ENCODE measurements around the gene FAF1. TPM values are rescaled to one million over a fixed set of nuclear protein-coding genes. Genes with fewer than 3 reads are reported as not detected.
"Not testable (repeated sequence)": the region's sequence is repeated elsewhere in the genome, so short reads cannot be mapped to it uniquely, and the experiment has no call there.

FAF1 gene
- polyA plus RNA-seq, 4 donors: 57.7 to 72.1 (median 69.5) TPM

DNA sequence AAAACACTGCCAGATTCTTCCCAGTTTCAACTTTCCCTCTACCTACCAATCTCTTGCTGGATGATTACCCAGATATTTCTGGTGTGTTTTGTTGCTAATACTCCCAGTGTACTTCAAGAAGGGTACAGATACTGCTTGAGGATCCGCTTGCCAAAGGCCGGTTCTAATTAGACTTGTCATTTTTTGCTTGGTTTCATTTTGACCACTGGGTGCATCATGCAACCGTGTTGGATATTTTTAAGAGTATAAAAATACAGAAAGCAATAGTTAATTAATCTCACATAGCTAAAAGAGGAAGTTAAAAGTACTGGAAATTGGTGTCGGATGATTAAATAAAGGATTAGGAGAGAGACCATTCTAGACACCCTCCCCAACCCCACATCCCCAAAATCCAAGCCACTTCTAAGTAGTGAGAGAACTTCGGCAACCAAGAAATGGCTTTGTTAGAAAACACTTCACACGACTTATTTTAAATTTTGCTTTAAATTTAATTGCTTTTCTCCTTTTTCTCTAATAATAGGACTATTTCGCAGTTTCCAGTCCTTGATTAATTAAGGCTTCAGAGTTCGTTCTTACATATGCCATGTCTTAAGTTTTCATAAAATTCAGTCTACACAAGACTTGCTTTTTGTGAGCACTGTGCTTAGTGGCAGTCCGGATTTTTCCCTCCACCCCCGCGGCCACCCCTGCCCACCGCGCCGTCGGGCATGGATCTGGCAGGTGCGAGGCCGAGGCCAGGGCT, 7.5 kb upstream of the FAF1 start:
- DNase-seq (ENCODE audit: low read depth in 4 of 4, low spot score in 3 of 4): no peak

DNA sequence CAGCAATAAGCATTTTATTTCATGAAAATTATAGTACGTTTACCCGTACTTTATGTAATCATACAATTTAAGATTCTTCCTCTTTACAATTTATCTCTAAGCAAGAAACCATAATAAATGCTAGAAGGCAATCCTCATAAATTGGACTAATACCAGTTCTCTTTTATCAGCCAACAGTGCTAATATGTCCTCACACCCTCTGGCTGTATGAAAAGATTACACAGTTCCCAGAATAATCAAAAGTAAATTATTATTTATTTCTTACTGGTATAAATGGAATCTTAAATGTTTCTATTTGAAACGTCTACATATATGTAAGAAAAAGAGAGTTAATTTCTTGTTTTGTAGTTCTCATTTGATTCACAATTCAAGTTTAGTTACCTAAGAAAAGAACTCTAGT, 6.9 kb upstream of the FAF1 start:
- no peak for DNase-seq (ENCODE audit: low read depth in 4 of 4, low spot score in 3 of 4)

DNA sequence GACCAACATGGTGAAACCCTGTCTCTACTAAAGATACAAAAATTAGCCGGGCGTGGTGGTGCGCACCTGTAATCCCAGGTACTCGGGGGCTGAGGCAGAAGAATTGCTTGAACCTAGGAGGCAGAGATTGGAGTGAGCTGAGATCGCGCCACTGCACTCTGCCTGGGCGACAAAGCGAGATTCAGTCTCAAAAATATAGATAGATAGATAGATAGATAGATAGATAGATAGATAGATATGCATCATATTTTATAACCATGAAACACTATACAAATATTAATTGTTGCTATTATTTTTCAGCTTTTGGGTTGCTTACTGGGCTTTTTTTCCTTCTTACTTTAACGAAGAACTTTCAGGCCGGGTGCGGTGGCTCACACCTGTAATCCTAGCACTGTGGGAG, 4.8 kb upstream of the FAF1 start:
- no peak for DNase-seq (ENCODE audit: low read depth in 4 of 4, low spot score in 3 of 4)

DNA sequence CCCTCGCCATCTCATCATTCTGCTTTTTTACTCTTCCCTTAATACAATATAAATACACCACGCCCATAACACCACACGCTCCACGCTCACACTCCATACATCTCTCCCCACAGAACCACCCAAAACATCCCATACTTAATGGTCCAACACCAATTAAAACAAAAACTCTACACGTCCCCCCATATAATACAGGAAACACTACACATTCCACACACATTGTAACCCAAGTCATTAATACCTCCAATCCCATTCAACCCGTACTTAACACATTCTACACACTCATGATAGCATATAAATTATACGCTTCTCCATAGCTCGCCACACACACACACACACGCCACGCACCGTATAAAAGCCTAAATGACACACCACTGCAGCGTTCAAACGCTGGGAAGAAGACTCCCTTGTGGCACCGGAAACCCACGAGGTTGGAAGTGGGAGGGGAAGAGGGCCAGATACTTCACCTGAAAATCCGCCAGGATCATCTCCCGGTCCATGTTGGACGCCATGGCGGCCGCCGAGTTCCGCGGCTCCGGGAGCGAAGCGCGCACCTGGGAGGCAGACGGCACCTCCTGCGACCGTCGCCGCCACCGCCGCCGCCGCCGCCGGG, 659 bp downstream of the FAF1 start:
- DNase-seq (ENCODE audit: low read depth in 4 of 4, low spot score in 3 of 4): no peak

DNA sequence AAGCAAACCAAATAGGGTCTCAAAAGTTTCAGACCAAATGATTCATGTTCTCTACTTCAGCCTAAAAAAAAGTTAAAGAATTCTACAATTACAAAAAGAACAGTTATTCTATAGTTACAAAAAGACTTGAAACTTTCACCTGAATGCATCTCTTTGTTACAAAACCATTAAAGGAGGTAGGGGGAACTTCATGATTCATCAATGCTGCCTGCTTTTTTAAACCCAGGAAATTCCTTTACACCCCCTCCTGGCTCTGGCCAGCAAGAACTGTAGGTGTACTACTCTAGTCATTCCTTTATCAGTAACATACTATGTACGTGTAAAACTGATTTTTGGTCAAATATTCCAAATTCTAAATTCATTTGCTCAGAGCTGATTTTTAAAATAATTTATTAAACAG, 5.0 kb downstream of the FAF1 start:
- no peak for DNase-seq (ENCODE audit: low read depth in 4 of 4, low spot score in 3 of 4)

DNA sequence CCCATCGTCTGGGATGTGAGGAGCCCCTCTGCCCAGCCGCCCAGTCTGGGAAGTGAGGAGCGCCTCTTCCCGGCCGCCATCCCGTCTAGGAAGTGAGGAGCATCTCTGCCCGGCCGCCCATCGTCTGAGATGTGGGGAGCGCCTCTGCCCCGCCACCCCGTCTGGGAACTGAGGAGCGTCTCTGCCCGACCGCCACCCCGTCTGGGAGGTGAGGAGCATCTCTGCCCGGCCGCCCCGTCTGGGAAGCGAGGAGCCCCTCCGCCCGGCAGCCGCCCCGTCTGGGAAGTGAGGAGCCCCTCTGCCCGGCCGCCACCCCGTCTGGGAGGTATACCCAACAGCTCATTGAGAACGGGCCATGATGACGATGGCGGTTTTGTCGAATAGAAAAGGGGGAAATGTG, 7.5 kb downstream of the FAF1 start:
- DNase-seq (ENCODE audit: low read depth in 4 of 4, low spot score in 3 of 4): not testable (repeated sequence)

DNA sequence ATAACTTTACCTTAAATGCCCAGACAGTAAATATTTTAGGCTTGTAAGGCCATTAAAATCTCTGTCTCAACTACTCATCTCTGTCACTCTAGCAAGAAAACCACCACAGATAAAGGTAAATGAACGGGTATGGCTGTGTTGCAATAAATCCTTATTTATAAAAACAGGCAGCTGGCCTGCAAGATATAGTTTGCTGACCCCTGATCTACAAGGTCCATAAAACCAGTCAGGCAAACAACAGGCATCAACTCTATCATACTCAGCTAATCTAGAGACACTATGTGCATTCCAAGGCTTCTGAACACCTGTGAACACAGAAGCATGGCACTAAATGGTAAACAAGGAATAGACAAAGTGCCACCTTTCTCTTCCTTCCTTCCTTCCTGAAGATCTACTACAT, 9.7 kb downstream of the FAF1 start:
- DNase-seq (ENCODE audit: low read depth in 4 of 4, low spot score in 3 of 4): no peak

DNA sequence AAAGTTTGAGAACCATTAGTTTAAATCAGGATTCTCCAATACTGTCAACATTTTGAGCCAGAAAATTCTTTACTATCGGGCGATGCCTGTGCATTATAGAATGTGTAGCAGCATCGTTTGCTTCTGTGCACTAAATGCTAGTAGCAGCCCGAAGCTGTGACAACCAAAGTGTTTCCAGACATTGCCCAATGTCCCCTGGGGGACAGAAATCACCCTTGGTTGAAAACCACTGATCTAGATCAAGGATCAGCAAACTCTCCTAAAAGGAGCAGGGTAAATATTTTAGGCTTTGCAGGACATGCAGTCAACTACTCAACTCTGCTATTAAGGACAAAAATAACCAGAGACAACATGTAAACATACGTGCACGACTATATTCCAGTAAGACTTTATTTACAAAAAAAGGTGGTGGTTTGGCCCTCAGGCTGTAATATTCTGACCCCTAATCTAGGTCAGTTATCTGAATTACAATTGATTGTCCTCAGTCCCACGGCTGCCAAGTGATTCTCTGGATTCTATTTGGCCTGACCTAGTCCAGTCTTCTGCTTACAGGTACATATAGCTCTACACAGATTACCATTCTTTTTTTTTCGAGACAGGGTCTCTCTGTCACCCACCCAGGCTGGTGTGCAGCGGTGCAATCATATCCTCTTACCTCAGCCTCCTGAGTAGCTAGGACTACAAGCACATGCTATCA, 10.6 kb downstream of the FAF1 start:
- no peak for DNase-seq (ENCODE audit: low read depth in 4 of 4, low spot score in 3 of 4)

DNA sequence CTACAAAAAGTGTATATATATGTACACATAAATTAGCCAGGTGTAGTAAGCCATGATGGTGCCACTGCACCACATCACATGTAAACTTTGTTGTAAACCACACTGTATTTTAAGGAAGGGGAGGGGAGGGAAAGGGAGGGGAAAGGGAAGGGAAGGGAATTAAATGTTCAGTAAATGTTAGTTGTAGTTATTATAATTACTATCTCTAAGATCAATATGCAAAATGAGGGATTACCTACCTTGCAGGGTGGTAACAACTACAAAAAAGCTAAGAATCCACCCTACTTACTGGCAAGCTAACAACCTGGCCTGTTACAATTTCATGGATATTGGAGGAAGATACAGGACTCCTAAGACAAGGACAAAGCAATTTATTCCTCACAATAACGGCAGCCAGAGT, 17.7 kb downstream of the FAF1 start:
- no peak for DNase-seq (ENCODE audit: low read depth in 4 of 4, low spot score in 3 of 4)

DNA sequence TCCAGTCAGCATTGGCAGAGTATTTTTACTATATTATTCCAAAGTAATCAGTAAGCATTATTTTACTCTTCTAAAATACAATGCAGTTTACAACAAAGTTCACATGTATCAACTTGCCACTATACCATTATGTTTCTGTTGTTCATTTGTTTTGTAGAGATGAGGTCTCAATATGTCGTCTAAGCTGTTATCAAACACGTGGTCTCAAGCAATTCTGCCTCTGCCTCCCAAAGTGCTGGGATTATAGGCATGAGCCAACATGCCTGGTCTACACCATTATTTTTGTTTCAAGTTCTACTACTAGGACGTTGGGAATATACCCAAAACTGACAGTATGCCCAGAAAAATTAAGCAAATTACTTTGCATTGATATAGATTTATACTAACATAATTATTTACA, 19.8 kb downstream of the FAF1 start:
- DNase-seq (ENCODE audit: low read depth in 4 of 4, low spot score in 3 of 4): no peak

DNA sequence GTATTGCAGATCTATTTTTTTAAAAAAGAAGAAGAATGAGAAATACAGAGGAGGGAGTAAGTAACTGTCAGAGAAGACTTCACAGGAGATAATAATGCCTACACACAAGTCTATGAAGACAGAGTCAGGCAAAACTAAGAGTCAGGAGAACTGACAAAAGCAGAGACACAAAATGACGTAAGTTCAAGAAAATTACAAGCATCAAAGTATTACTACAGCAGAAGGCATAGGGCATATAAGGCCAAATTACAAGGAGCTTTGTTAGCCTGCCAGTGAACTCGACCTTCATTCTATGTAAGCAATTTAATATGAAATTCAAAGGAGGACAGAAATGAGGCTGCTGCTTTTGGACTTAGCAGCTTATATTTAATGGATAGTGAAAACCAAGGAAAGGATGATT, 23.7 kb downstream of the FAF1 start:
- no peak for DNase-seq (ENCODE audit: low read depth in 4 of 4, low spot score in 3 of 4)

DNA sequence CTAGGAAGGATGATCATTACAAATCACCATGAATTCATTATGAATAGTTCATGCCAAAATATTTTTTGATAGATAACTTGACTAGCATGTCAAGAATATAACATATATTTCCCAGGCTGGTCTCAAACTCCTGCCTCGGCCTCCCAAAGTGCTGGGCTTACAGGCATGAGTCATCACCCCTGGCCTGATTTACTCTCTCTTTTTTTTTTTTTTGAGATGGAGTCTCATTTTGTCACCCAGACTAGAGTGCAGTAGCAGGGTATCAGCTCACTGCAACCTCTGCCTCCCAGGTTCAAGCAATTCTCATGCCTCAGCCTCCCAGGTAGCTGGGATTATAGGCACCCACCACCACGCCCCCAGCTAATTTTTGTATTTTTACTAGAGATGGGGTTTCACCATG, 24.8 kb downstream of the FAF1 start:
- DNase-seq (ENCODE audit: low read depth in 4 of 4, low spot score in 3 of 4): not testable (repeated sequence)

DNA sequence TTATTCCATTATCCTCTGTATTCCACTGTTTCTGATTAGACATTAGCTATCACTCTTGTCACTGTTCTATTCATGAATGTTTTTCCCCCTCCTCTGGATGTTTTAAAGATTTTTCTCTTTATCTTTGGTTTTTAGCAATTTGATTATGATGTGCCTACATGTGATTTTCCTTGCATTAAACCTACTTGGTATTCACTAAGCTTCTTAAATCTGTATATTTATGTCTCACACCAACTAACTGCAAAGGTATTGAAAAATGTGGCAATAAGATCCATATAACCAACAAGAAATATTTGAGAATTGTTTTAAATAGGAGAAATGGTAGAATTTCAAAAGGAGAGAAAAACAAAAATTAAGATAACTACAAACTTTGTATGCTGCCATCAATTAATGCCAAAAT, 25.2 kb downstream of the FAF1 start:
- no peak for DNase-seq (ENCODE audit: low read depth in 4 of 4, low spot score in 3 of 4)

DNA sequence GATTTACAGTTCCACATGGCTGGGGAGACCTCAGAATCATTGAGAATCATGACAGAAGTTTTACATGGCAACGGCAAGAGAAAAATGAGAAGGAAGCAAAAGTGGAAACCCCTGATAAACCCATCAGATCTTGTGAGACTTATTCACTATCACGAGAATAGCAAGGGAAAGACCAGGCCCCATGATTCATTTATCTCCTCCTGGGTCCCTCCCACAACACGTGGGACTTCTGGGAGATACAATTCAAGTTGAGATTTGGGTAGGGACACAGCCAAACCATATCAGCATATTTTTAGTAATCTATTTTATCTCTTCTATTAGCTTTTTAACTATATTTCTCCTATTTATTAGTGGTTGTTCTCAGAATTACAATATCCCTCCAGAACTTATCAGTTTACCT, 26.3 kb downstream of the FAF1 start:
- not testable (repeated sequence) for DNase-seq (ENCODE audit: low read depth in 4 of 4, low spot score in 3 of 4)

DNA sequence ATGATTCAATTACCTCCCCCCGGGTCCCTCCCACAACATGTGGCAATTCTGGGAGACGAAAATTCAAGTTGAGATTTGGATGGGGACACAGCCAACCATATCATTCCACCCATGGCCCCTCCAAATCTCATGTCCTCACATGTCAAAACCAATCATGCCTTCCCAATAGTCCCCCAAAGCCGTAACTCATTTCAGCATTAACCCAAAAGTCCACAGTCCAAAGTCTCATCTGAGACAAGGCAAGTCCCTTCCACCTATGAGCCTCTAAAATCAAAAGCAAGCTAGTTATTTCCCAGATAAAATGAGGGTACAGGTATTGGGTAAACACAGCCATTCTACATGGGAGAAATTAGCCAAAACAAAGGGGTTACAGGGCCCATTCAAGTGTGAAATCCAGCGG, 28.0 kb downstream of the FAF1 start:
- DNase-seq (ENCODE audit: low read depth in 4 of 4, low spot score in 3 of 4): not testable (repeated sequence)

DNA sequence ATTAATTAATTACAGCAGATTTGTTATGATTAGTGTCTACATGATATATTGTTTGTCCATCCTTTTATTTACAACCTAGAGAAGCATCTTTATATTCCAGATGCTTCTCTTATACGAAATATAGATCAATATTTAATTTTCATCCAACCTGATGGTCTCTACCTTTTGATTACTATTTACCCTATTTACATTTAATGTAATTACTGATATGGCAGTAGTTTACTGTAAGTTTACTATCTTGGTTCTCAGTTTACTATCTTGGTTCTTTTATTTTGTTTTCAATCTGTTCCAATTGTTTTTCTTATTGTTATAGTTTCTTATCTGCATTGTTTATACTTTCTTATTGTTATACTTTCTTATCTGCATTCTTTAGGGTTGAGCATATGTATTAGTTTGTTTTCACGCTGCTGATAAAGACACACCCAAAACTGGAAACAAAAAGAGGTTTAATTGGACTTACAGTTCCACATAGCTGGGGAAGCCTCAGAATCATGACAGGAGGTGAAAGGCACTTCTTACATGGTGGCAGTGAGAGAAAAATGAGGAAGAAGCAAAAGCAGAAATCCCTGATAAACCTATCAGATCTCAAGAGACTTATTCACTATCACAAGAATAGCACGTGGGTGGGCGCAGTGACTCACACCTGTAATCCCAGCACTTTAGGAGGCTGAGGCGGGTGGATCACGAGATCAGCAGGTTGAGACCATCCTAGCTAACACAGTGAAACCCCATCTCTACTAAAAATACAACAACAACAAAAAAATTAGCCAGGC, 28.9 kb downstream of the FAF1 start:
- DNase-seq (ENCODE audit: low read depth in 4 of 4, low spot score in 3 of 4): no peak

DNA sequence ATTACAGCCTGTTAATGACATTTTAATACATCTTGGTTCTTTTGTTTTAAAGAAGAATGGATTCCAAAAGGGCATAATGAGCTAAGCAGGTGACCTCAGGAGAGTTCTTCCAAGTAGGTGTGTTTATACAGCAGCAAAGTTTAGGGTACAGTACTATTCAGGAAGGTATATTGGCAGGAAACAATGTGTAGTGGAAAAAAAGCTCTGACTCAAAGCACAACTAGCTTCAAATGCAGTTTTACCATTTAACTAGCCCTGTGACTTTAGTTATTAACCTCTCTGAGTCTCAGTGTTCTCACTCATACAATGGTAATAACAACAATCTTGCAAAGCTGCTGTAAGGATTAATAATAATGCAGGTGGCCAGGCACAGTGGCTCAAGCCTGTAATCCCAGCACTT, 29.9 kb downstream of the FAF1 start:
- DNase-seq (ENCODE audit: low read depth in 4 of 4, low spot score in 3 of 4): no peak

DNA sequence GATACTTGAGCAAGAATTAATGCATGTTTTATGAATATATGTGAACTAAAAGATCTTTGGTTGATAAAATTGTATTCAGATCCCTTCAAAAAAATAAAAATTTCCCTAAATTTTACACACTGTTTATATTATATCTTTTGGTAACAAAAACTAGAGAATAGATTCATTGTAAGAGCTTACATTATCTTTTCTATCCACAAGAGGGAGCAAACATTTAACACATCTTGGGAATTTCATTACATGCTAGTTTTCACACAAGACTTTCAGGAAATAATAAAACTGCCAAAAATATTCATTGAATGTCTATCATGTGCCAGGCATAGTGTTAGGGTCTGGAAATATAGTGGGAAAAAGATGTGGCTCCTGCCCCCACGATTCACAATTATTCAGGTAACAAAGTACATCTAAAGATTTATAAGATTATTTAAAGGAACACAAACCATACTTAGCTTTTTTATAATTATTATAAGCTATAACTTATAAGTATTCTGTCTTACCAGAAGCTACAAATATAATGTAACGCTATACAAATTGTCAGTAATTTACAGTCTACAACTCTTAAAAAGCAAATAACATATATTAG, 30.6 kb downstream of the FAF1 start:
- peak in 3 of 4 donors; percentile 2 to 9 (median 4) for DNase-seq (ENCODE audit: low read depth in 4 of 4, low spot score in 3 of 4)

DNA sequence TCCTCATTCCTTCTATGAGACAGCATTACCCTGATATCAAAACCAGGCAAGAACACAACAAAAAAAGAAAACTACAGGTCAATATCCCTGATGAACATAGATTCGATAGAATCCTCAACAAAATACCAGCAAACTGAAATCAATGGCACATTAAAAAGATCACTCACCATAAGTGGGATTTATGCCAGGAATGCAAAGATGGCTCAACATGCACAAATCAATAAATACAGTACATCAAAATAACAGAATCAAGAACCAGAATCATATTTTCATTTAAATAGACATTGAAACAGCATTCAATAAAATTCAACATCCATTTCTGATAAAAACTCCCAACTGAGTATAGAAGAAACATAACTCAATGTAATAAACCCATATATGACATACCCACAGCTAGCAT, 36.5 kb downstream of the FAF1 start:
- no peak for DNase-seq (ENCODE audit: low read depth in 4 of 4, low spot score in 3 of 4)

DNA sequence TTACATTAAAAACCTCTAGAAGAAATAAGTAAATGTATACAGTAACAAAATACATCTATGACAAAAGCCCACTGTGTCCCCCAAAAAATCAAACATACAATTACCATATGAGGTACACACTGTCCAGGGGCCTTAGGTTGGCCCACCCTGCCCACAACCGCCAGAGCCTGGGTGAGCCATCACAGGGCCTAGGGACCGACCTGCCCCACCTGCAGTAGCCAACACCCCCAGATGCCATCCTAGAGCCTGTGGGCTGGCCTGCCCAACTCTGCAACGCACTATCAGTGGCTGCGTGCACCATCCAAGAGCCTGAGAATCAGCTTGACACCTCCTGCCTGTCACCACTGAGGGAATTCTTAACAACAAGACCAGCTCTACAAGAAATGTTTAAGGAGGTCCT, 39.0 kb downstream of the FAF1 start:
- DNase-seq (ENCODE audit: low read depth in 4 of 4, low spot score in 3 of 4): no peak

DNA sequence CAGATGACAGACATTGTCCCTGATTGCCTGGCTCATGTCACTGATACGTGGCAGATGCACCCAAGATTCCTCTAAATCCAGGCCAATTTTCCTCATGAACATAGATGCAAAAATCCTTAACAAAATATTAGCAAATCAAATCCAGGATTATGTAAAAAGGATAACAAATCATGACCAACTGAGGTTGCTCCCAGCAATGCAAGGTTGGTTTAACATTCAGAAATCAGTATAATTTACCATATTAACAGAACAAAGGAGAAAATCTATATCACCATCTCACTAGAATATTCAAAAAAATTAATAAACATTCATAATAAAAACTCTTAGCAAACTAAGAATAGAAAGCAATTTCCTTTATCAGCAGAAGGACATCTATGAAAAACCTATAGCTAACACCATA, 39.7 kb downstream of the FAF1 start:
- DNase-seq (ENCODE audit: low read depth in 4 of 4, low spot score in 3 of 4): no peak

Data from right renal pelvis (tissue), 4 donors.